Loucy (cell line): ENCODE data around the gene STPG1.

Experiments used
- EZH2phosphoT487 ChIP-seq: fragments of 200-600 bp; IDR thresholded peaks from 2 replicates; pipeline ENCODE4 v1.6.1; 2018; ENCODE audit warnings: antibody characterized with exemption, mild to moderate bottlenecking, moderate library complexity, borderline replicate concordance
- TF ChIP-seq, protein P1 (sequence below): fragments of 200-600 bp; sonication (generic); conservative IDR thresholded peaks from 2 replicates; pipeline ENCODE4 v1.5.1; 2014; ENCODE audit warnings: mild to moderate bottlenecking, antibody characterized with exemption, low read length

GRCh38 chr1:24373710-24374109 lies 39.9 kb downstream of the STPG1 start:
- TF ChIP-seq, protein P1, sequence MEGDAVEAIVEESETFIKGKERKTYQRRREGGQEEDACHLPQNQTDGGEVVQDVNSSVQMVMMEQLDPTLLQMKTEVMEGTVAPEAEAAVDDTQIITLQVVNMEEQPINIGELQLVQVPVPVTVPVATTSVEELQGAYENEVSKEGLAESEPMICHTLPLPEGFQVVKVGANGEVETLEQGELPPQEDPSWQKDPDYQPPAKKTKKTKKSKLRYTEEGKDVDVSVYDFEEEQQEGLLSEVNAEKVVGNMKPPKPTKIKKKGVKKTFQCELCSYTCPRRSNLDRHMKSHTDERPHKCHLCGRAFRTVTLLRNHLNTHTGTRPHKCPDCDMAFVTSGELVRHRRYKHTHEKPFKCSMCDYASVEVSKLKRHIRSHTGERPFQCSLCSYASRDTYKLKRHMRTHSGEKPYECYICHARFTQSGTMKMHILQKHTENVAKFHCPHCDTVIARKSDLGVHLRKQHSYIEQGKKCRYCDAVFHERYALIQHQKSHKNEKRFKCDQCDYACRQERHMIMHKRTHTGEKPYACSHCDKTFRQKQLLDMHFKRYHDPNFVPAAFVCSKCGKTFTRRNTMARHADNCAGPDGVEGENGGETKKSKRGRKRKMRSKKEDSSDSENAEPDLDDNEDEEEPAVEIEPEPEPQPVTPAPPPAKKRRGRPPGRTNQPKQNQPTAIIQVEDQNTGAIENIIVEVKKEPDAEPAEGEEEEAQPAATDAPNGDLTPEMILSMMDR = no peak
- TF ChIP-seq EZH2phosphoT487 = no peak
